Superior temporal gyrus (tissue), 1 donor: ENCODE data around the gene ZNF580.

ENCODE experiments used
- DNase-seq: peaks from one replicate; pipeline ENCODE4 v3.0.0-alpha.2; 2016; ENCODE audit errors: extremely low spot score

Gene ZNF580

GRCh38 chr19:55691561-55692481 lies 51.0 kb downstream of the ZNF580 start:
- DNase-seq: no peak

GRCh38 chr19:55692681-55693081 lies 51.9 kb downstream of the ZNF580 start:
- DNase-seq: no peak
